Loucy (cell line): ENCODE data around the gene RAB5A.
"Not testable (repeated sequence)": the region's sequence is repeated elsewhere in the genome, so short reads cannot be mapped to it uniquely, and the experiment has no call there.

ENCODE experiments used
- H2AFZ ChIP-seq: fragments of 200-600 bp; sonication (generic); 2 replicates; pipeline ENCODE4 v1.6.0; 2016; ENCODE audit warnings: antibody characterized with exemption, mild to moderate bottlenecking, low read length, moderate library complexity
- H3F3A ChIP-seq: fragments of 200-600 bp; 2 replicates; pipeline ENCODE4 v1.6.0; 2016; ENCODE audit warnings: antibody characterized with exemption, low read depth, mild to moderate bottlenecking
- H3K27me3 ChIP-seq: fragments of 200-600 bp; sonication (generic); 2 replicates; pipeline ENCODE4 v1.6.1; 2014; ENCODE audit warnings: low read length, mild to moderate bottlenecking; ENCODE audit not compliant: insufficient read depth, poor library complexity, severe bottlenecking
- H3K36me3 ChIP-seq: fragments of 200-600 bp; sonication (generic); 2 replicates; pipeline ENCODE4 v1.6.1; 2016; ENCODE audit warnings: low read length; ENCODE audit not compliant: insufficient read depth
- H3K4me1 ChIP-seq: fragments of 200-600 bp; sonication (generic); 2 replicates; pipeline ENCODE4 v1.5.1; 2014; ENCODE audit warnings: low read length, mild to moderate bottlenecking; ENCODE audit not compliant: insufficient read depth, poor library complexity, severe bottlenecking
- H3K4me2 ChIP-seq: fragments of 200-600 bp; sonication (generic); 2 replicates; pipeline ENCODE4 v1.6.0; 2014; ENCODE audit warnings: antibody characterized with exemption, low read length, low read depth, mild to moderate bottlenecking; ENCODE audit not compliant: poor library complexity, severe bottlenecking
- H3K4me3 ChIP-seq: fragments of 200-600 bp; sonication (generic); 2 replicates; pipeline ENCODE4 v1.5.1; 2014; ENCODE audit warnings: low read length, mild to moderate bottlenecking, mixed read lengths; ENCODE audit not compliant: poor library complexity, severe bottlenecking
- H3K79me2 ChIP-seq: fragments of 200-600 bp; sonication (generic); 2 replicates; pipeline ENCODE4 v1.6.1; 2014; ENCODE audit warnings: low read length; ENCODE audit not compliant: insufficient read depth
- H3K9ac ChIP-seq: fragments of 200-600 bp; sonication (generic); 2 replicates; pipeline ENCODE4 v1.6.0; 2014; ENCODE audit warnings: mild to moderate bottlenecking, low read depth, low read length, moderate library complexity; ENCODE audit not compliant: poor library complexity, severe bottlenecking
- H3K9me2 ChIP-seq: fragments of 200-600 bp; sonication (generic); replicated peaks from 2 replicates; pipeline ENCODE4 v1.6.1; 2016; ENCODE audit warnings: low read depth, low read length, mixed read lengths
- H3K9me3 ChIP-seq: fragments of 200-600 bp; sonication (generic); 2 replicates; pipeline ENCODE4 v1.6.1; 2014; ENCODE audit warnings: mild to moderate bottlenecking, antibody characterized with exemption, low read length, low read depth; ENCODE audit not compliant: insufficient read depth
- H4K20me1 ChIP-seq: fragments of 200-600 bp; sonication (generic); 2 replicates; pipeline ENCODE4 v1.6.0; 2014; ENCODE audit warnings: antibody characterized with exemption, low read length, mild to moderate bottlenecking; ENCODE audit not compliant: insufficient read depth, poor library complexity, severe bottlenecking
- EZH2phosphoT487 ChIP-seq: fragments of 200-600 bp; IDR thresholded peaks from 2 replicates; pipeline ENCODE4 v1.6.1; 2018; ENCODE audit warnings: antibody characterized with exemption, mild to moderate bottlenecking, moderate library complexity, borderline replicate concordance
- TF ChIP-seq, protein P1 (sequence below): fragments of 200-600 bp; sonication (generic); conservative IDR thresholded peaks from 2 replicates; pipeline ENCODE4 v1.5.1; 2014; ENCODE audit warnings: mild to moderate bottlenecking, antibody characterized with exemption, low read length

RAB5A gene

GRCh38 chr3:20023623-20024405, 76.9 kb downstream of the RAB5A start:
- H2AFZ ChIP-seq = peak overlapping the region; percentile 53

DNA sequence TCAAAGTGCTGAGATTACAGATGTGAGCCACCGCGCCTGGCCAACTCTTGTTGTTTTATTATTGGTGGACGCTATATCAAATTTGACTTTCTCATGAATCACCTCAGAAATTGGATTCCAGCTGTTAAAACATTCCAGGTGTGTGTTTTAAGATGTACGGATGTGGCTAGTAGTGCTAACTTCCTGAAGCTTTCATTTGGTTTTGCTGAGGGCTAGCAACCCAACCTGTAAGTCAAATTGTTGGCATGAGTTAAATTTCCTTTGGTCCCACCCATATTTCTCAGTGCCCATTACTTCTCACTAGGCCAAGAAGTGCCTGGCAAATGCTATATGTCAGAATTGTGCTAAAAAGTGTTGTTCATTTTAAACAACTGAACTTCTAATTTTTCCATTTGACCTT, 80.2 kb downstream of the RAB5A start:
- H3K4me2 ChIP-seq = no peak overlapping the region
- H3K36me3 ChIP-seq = no peaks in the 10 kb centered on the region
- H3K79me2 ChIP-seq = no peaks in the 10 kb centered on the region
- no peaks in the 10 kb centered on the region for H3F3A ChIP-seq
- H4K20me1 ChIP-seq = no peaks in the 10 kb centered on the region
- no peaks in the 10 kb centered on the region for H3K9me2 ChIP-seq
- no peaks in the 10 kb centered on the region for H3K9me3 ChIP-seq
- no peak for TF ChIP-seq EZH2phosphoT487
- TF ChIP-seq, protein P1, sequence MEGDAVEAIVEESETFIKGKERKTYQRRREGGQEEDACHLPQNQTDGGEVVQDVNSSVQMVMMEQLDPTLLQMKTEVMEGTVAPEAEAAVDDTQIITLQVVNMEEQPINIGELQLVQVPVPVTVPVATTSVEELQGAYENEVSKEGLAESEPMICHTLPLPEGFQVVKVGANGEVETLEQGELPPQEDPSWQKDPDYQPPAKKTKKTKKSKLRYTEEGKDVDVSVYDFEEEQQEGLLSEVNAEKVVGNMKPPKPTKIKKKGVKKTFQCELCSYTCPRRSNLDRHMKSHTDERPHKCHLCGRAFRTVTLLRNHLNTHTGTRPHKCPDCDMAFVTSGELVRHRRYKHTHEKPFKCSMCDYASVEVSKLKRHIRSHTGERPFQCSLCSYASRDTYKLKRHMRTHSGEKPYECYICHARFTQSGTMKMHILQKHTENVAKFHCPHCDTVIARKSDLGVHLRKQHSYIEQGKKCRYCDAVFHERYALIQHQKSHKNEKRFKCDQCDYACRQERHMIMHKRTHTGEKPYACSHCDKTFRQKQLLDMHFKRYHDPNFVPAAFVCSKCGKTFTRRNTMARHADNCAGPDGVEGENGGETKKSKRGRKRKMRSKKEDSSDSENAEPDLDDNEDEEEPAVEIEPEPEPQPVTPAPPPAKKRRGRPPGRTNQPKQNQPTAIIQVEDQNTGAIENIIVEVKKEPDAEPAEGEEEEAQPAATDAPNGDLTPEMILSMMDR = no peak
- peaks cover 13% of the 10 kb centered on the region for H3K4me1 ChIP-seq
- no peak overlapping the region for H2AFZ ChIP-seq
- no peak overlapping the region for H3K4me3 ChIP-seq
- H3K27me3 ChIP-seq = no peaks in the 10 kb centered on the region
- H3K9ac ChIP-seq = no peak overlapping the region

More at GRCh38 chr3:20023623-20024405, 76.9 kb downstream of the RAB5A start:
- no peaks in the 10 kb centered on the region for H4K20me1 ChIP-seq
- TF ChIP-seq, protein P1 = no peak
- no peak for TF ChIP-seq EZH2phosphoT487
- no peak overlapping the region for H3K4me3 ChIP-seq
- H3K9me2 ChIP-seq = no peaks in the 10 kb centered on the region
- peaks cover 13% of the 10 kb centered on the region for H3K4me1 ChIP-seq
- no peaks in the 10 kb centered on the region for H3K9me3 ChIP-seq
- peak overlapping the region; percentile 41 for H3K4me2 ChIP-seq
- H3K27me3 ChIP-seq = no peaks in the 10 kb centered on the region
- no peaks in the 10 kb centered on the region for H3K36me3 ChIP-seq
- no peaks in the 10 kb centered on the region for H3F3A ChIP-seq
- H3K79me2 ChIP-seq = no peaks in the 10 kb centered on the region
- peak overlapping the region; percentile 33 for H3K9ac ChIP-seq

- Histone ChIP-seq H4K20me1 (no peaks in the 10 kb centered on the region), H3K4me2 (no peak overlapping the region), H2AFZ (no peak overlapping the region), H3F3A (no peaks in the 10 kb centered on the region), H3K9me2 (no peaks in the 10 kb centered on the region), H3K9me3 (no peaks in the 10 kb centered on the region), H3K79me2 (no peaks in the 10 kb centered on the region), H3K27me3 (no peaks in the 10 kb centered on the region), H3K4me3 (no peak overlapping the region), H3K4me1 (peaks cover 3% of the 10 kb centered on the region), H3K9ac (no peak overlapping the region), H3K36me3 (no peaks in the 10 kb centered on the region)
- TF ChIP-seq, protein P1 = no peak
- no peak for TF ChIP-seq EZH2phosphoT487
Measured at GRCh38 chr3:20028905-20029331, 82.0 kb downstream of the RAB5A start.

GRCh38 chr3:20031939-20032338, 85.0 kb downstream of the RAB5A start:
- H3K4me3 ChIP-seq, H3K36me3 ChIP-seq, H3K79me2 ChIP-seq, H3K9me3 ChIP-seq, H2AFZ ChIP-seq, H3K9me2 ChIP-seq, H3F3A ChIP-seq, H3K27me3 ChIP-seq, H3K9ac ChIP-seq, H3K4me1 ChIP-seq, H3K4me2 ChIP-seq, H4K20me1 ChIP-seq: not testable (repeated sequence)
